Stimulated activated CD8-positive, alpha-beta memory T cell treated with anti-CD3 and anti-CD28 coated beads, Interleukin-2, amount 100 ng/mL, for 48 hours (primary cell): ENCODE results near the gene TRAF1.
"Not testable (repeated sequence)": the region's sequence is repeated elsewhere in the genome, so short reads cannot be mapped to it uniquely, and the experiment has no call there.

Source experiments
- DNase-seq, 2 donors: peaks; one replicate each; pipeline ENCODE4 v3.0.0-alpha.2; 2020; ENCODE audit warnings: low read depth in 2 of 2

The TRAF1 gene

GRCh38 chr9:120926397-120926928 is at the start of gene TRAF1:
TRAF1 (minus strand) TSS chr9:120926796; CDS start chr9:120926075, 721 bp downstream.
- DNase-seq, result no peak

- DNase-seq, result no peak
Observed at GRCh38 chr9:120974921-120975320, 48.3 kb upstream of the TRAF1 start.

- DNase-seq, result no peak
Observed at GRCh38 chr9:120974181-120974580, 47.6 kb upstream of the TRAF1 start.

- no peak for DNase-seq
Observed at GRCh38 chr9:120971938-120972337, 45.3 kb upstream of the TRAF1 start.

GRCh38 chr9:120971471-120971870 is 44.9 kb upstream of the TRAF1 start:
- not testable (repeated sequence) for DNase-seq

- DNase-seq, result no peak
Observed at GRCh38 chr9:120970244-120970643, 43.6 kb upstream of the TRAF1 start.

- no peak for DNase-seq
Observed at GRCh38 chr9:120966013-120966369, 39.4 kb upstream of the TRAF1 start.

- DNase-seq, result no peak
Observed at GRCh38 chr9:120965344-120966012, 38.9 kb upstream of the TRAF1 start.

GRCh38 chr9:120961936-120962335 is 35.3 kb upstream of the TRAF1 start:
- DNase-seq, result no peak

- no peak for DNase-seq
Observed at GRCh38 chr9:120960001-120960400, 33.4 kb upstream of the TRAF1 start.

- DNase-seq, result no peak
Observed at GRCh38 chr9:120956862-120957261, 30.3 kb upstream of the TRAF1 start.

GRCh38 chr9:120951960-120952618 is 25.5 kb upstream of the TRAF1 start:
- DNase-seq, result no peak

- DNase-seq, result no peak
Observed at GRCh38 chr9:120950421-120951388, 24.1 kb upstream of the TRAF1 start.

- no peak for DNase-seq
Observed at GRCh38 chr9:120949290-120949689, 22.7 kb upstream of the TRAF1 start.

GRCh38 chr9:120948824-120949223 is 22.2 kb upstream of the TRAF1 start:
- DNase-seq, result no peak

GRCh38 chr9:120947222-120947621 is 20.6 kb upstream of the TRAF1 start:
- DNase-seq, result no peak

- DNase-seq, result no peak
Observed at GRCh38 chr9:120946259-120946658, 19.7 kb upstream of the TRAF1 start.

- no peak for DNase-seq
Observed at GRCh38 chr9:120944948-120945347, 18.4 kb upstream of the TRAF1 start.

GRCh38 chr9:120944434-120944843 is 17.8 kb upstream of the TRAF1 start:
- DNase-seq, result no peak

- DNase-seq, result no peak
Observed at GRCh38 chr9:120942186-120943001, 15.8 kb upstream of the TRAF1 start.

- DNase-seq, result no peak
Observed at GRCh38 chr9:120941046-120941770, 14.6 kb upstream of the TRAF1 start.
